Measurements from ENCODE around the gene FOXG1. TPM values are rescaled to one million over a fixed set of nuclear protein-coding genes. Genes with fewer than 3 reads are reported as not detected.

FOXG1 gene
- total RNA-seq, 1 donor from 2014 or later, result not detected

DNA sequence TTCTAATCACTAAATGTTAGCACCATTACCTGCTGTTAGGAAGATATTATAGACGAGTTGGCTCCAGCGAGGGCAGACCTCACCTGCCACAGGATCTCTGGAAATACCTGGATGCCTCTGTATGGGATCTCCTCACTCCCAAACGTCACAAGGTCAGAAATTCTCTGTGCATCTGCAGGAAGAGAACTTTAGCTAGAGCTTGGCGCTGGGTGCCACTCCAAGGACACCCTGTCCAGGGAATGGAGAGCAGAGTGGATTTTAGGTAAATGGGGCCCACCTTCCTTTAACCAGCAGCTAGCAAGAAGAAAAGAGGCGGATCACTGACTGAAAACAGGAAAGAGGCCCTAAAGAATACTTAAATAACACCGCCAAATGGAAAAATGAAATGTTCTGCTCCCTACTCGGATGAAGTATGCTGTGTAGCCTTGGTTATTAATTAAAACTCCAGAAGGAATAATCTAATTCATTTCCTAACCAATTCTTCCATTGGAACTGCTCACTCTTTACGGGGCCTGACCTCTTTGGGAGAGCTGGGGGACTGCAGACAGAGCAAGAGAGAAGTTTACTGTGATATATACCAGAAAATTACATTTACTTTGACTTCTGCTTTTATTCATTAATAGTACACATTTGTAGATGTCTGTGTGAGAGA lies 4.2 kb upstream of the FOXG1 start:
- Mint-ChIP-seq H3K4me3 (ENCODE audit: unreplicated experiment) (no peak overlapping the region), H3K36me3 (ENCODE audit: low read depth) (peaks cover 2% of the 10 kb centered on the region), H3K27ac (ENCODE audit: unreplicated experiment) (no peak overlapping the region), H3K9me3 (ENCODE audit: low read depth) (no peaks in the 10 kb centered on the region), H3K27me3 (ENCODE audit: low read depth) (peaks cover 81% of the 10 kb centered on the region), H3K4me1 (ENCODE audit: low read depth) (peaks cover 17% of the 10 kb centered on the region)
- no peak for DNase-seq (ENCODE audit: low spot score)
- TF ChIP-seq, protein P1, sequence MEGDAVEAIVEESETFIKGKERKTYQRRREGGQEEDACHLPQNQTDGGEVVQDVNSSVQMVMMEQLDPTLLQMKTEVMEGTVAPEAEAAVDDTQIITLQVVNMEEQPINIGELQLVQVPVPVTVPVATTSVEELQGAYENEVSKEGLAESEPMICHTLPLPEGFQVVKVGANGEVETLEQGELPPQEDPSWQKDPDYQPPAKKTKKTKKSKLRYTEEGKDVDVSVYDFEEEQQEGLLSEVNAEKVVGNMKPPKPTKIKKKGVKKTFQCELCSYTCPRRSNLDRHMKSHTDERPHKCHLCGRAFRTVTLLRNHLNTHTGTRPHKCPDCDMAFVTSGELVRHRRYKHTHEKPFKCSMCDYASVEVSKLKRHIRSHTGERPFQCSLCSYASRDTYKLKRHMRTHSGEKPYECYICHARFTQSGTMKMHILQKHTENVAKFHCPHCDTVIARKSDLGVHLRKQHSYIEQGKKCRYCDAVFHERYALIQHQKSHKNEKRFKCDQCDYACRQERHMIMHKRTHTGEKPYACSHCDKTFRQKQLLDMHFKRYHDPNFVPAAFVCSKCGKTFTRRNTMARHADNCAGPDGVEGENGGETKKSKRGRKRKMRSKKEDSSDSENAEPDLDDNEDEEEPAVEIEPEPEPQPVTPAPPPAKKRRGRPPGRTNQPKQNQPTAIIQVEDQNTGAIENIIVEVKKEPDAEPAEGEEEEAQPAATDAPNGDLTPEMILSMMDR (IDR thresholded peaks at IDR 0.05), result no peak

DNA sequence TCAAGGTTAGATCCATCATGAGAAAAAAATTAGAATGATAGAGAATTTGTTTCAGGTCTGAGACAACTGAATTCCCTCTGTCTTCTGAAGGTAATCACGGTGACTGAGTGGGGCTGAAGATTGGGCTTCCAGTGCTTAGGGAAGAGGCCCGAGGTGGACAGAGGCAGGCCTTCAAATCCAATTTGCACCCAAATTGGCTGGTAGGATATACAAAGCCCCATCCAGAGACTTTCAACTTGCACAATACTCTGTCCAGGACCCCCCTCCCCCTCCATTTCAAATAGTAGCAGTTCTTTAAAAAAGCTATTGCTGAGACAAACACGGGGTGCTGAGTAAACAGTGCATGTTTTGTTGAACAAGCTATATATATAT lies 3.6 kb upstream of the FOXG1 start:
- Mint-ChIP-seq H3K4me3 (ENCODE audit: unreplicated experiment) (no peak overlapping the region), H3K27ac (ENCODE audit: unreplicated experiment) (no peak overlapping the region), H3K27me3 (ENCODE audit: low read depth) (peaks cover 79% of the 10 kb centered on the region), H3K4me1 (ENCODE audit: low read depth) (peaks cover 17% of the 10 kb centered on the region), H3K36me3 (ENCODE audit: low read depth) (peaks cover 2% of the 10 kb centered on the region), H3K9me3 (ENCODE audit: low read depth) (no peaks in the 10 kb centered on the region)
- TF ChIP-seq, protein P1 (IDR thresholded peaks at IDR 0.05), result no peak
- DNase-seq (ENCODE audit: low spot score), result no peak

DNA sequence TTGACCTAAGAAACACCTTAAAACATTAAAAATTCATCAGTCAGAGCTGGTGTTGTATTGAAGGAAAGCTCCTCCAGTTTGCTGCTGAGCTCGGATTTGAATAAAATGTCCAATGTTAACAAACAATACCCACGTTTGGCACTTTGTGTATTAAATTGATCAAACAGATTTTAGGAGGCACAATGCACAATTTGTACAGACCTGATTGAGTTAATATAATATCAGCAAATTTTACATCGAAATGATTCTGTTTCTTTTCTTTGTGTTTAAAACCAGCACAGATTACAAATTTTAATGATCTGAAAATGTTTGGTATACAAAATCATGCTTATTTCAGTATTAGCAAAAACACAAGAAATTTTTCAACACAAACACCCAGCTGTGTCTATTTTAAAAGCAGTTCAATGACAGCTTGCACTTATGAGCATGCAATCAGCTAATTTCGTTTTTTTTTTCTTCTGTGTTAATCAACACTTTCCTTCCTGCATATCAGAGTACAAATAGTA lies 2.8 kb upstream of the FOXG1 start:
- Mint-ChIP-seq H3K4me3 (ENCODE audit: unreplicated experiment) (no peak overlapping the region), H3K4me1 (ENCODE audit: low read depth) (peaks cover 17% of the 10 kb centered on the region), H3K27ac (ENCODE audit: unreplicated experiment) (no peak overlapping the region)

DNA sequence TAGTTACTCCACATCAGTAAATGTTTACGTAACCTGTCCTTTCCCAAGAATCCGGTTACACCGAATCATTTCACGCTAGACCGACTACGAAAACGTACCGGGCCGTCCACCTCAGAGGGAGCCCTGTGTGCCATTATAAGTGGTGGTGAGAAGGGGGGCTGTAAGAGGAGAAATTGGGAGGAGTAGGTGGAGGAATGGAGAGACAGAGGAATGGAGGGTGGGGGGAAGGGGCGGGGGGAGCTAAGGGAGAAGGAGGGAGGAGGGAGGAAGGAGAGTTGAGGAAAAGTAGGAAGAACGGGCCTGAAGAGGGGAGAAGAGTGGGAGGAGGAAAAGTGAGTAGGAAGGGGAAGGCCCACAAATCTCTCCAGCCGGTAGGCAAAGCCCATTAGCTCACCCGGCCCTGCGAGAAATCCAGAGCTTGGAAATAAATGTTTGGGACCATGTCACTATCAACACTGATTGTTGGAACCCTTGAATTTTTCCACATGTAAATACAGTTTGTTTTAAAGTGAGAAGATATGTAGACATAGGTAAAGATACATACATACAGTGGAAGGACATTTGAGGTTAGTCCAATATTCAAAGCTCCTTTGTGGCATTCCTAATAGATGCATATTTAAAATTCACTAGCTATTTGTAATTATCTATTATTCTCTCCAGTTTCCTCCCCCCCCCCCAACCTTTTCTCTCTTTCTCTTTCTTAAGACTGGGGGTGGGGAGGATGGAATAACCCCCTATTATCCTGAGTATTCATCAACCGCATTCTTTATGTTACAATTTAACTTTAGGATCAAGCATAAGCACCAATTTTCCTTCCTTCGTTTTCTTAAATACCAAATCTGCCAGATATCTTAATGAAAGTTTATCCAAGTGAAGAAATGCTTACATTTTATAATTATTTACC lies 2.1 kb upstream of the FOXG1 start:
- DNase-seq (ENCODE audit: low spot score), result no peak
- H3K36me3 Mint-ChIP-seq (ENCODE audit: low read depth), result peaks cover 5% of the 10 kb centered on the region
- H3K4me3 Mint-ChIP-seq (ENCODE audit: unreplicated experiment), result no peak overlapping the region
- no peaks in the 10 kb centered on the region for H3K9me3 Mint-ChIP-seq (ENCODE audit: low read depth)
- peaks cover 13% of the 10 kb centered on the region for H3K4me1 Mint-ChIP-seq (ENCODE audit: low read depth)
- TF ChIP-seq, protein P1 (IDR thresholded peaks at IDR 0.05), result no peak
- H3K27ac Mint-ChIP-seq (ENCODE audit: unreplicated experiment), result no peak overlapping the region
- H3K27me3 Mint-ChIP-seq (ENCODE audit: low read depth), result peaks cover 79% of the 10 kb centered on the region

More for the DNA sequence above, 2.8 kb upstream of the FOXG1 start:
- no peak for DNase-seq (ENCODE audit: low spot score)
- Mint-ChIP-seq H3K36me3 (ENCODE audit: low read depth) (peaks cover 5% of the 10 kb centered on the region), H3K27me3 (ENCODE audit: low read depth) (peaks cover 80% of the 10 kb centered on the region), H3K9me3 (ENCODE audit: low read depth) (no peaks in the 10 kb centered on the region)
- TF ChIP-seq, protein P1 (IDR thresholded peaks at IDR 0.05), result no peak

DNA sequence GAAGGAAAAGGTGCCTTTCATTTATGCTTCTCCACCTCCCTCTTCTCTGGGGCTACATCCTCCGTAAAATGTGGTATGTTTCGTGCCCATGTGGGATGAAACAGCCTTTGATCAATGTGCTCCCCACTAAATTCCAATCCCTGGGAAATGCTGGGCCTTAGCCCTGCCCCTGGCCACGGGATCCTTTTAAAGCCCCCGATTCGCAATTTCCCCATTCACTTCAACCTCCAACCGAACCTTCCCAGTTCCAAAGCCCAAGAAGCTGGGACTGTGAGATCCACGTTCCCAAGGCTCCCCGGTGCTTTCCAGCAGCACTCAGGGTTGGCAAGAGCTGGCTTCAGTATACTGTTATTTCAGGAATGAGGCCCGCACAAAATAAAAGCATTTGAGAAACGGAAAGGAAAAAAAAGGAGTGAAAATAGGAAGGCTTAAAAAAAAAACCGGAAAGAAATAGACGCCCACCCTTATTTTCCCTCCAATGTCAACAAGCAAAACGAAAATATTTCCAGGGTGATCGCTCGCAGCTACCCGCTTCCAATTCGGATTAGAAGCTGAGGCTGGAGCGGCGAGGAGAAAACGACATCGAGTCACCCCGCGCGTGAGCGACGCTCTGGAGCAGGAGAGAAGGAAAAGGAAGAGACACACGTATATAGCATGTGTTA lies 1.3 kb upstream of the FOXG1 start:
- no peaks in the 10 kb centered on the region for H3K9me3 Mint-ChIP-seq (ENCODE audit: low read depth)
- no peak for DNase-seq (ENCODE audit: low spot score)
- TF ChIP-seq, protein P1 (IDR thresholded peaks at IDR 0.05), result no peak

More for the DNA sequence above, 1.3 kb upstream of the FOXG1 start:
- H3K27ac Mint-ChIP-seq (ENCODE audit: unreplicated experiment), result no peak overlapping the region
- H3K27me3 Mint-ChIP-seq (ENCODE audit: low read depth), result peaks cover 71% of the 10 kb centered on the region
- peak overlapping the region; percentile 33 for H3K4me3 Mint-ChIP-seq (ENCODE audit: unreplicated experiment)
- H3K36me3 Mint-ChIP-seq (ENCODE audit: low read depth), result peaks cover 5% of the 10 kb centered on the region
- H3K4me1 Mint-ChIP-seq (ENCODE audit: low read depth), result peaks cover 9% of the 10 kb centered on the region

All from chondrocyte (in vitro differentiated cells).